ENCODE results near the gene MROH2A. TPM values are rescaled to one million over a fixed set of nuclear protein-coding genes. Genes with fewer than 3 reads are reported as not detected.

MROH2A gene
- total and polyA plus RNA-seq, 7 experiments from 2014 or later = not detected

DNA sequence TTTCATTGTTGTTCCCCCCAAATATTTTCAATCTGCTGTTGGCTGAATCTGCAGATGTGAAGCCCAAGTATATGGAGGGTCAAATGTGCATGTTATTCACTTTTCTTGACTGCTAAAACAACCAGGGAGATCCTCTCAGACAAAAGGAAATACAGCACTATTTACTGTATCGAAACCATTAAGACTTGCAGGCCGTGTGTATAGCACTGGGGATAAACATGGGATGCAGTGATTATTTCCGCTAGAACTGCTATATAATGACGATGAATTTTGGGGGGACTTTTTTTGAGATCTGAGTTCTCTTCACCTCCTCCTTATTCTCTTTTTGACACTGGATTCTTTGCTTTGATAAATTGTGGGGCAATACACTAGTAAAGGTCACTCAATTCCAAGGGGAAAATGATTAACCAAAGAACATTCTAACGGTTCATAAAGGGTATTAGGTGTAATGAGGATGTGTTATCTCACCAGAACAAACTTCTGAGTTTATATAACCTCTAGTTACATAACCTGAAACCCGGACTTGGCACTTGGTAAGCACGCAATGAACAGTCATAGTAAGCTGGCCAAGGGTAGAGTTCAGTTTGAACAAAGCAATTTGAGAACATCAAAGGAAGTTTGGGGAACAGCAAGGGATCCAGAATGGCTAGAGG lies 21.6 kb upstream of the MROH2A start:
- no peak overlapping the region for H3K27ac ChIP-seq (ENCODE audit: low read depth, low read length)
- H3K27me3 Mint-ChIP-seq = peaks cover 0 to 12% (median 4%) of the 10 kb centered on the region in 5 donors
- CTCF ChIA-PET = no interaction called here
- H3K4me1 Mint-ChIP-seq = no peaks in the 10 kb centered on the region
- H3K4me1 ChIP-seq (ENCODE audit: control insufficient read depth in 2 of 2, insufficient read depth in 2 of 2, low read length in 2 of 2) = no peaks in the 10 kb centered on the region
- no peaks in the 10 kb centered on the region for H3K27me3 ChIP-seq (ENCODE audit: control insufficient read depth in 2 of 2, insufficient read depth in 2 of 2, low read length in 2 of 2)
- no peak overlapping the region for H3K4me3 ChIP-seq (ENCODE audit: low read length)
- H3K36me3 ChIP-seq (ENCODE audit: control insufficient read depth in 2 of 3, insufficient read depth in 3 of 3, low read length in 3 of 3) = no peaks in the 10 kb centered on the region
- POLR2A ChIA-PET = no interaction called here
- DNase-seq (no peak), ATAC-seq (no peak)
- intact Hi-C loops (cut with micrococcal nuclease) = no loop called here
- no peaks in the 10 kb centered on the region for H3K36me3 Mint-ChIP-seq
- H3K27ac Mint-ChIP-seq = no peak overlapping the region
- no peak overlapping the region for H3K4me3 Mint-ChIP-seq
- H3K9me3 ChIP-seq (ENCODE audit: control insufficient read depth in 2 of 3, low read length in 3 of 3) = no peaks in the 10 kb centered on the region
- peaks cover 1 to 11% (median 4%) of the 10 kb centered on the region in 11 donors for H3K9me3 Mint-ChIP-seq

DNA sequence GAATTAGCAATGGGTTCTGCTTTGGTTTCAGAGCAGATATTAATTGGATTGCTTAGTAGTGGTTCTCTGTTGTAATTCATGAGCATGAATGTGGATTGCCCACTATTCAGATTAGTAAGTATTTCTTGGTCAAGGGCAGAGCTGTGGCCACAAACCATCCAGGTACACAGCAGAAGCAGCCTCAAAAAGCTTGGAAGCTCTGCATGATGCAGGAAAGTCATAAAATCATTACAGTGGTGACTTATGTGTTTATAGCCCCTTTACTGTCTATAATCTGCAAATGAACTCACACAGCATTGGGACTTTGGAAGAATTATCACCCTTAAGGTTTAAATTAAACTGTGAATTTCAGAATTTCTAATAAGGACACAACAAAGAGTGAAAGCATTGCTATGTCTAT lies 20.0 kb upstream of the MROH2A start:
- intact Hi-C loops (cut with micrococcal nuclease) = no loop called here
- CTCF ChIA-PET = no interaction called here
- no peak for ATAC-seq

DNA sequence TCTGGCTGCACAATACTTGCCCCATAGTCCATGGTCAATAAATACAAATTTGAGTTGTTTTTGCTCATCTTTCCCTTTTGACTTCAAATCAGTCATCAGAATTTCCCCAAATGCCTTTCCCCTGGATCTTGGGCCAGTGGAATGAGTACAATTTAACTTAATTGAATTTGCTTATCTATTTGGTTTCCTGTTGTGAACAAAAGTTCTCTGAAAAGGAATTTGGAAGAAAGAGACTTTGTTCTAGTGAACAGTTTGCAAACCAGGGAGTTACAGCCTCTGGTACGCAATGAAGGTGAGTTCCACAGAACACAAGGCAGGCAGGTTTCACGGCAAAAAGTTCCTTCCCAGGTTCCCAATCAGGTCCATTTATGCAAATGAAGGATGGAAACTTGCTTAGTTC lies 19.3 kb upstream of the MROH2A start:
- Mint-ChIP-seq H3K27me3 (peaks cover 3 to 16% (median 7%) of the 10 kb centered on the region in 5 donors), H3K27ac (no peak overlapping the region), H3K4me3 (no peak overlapping the region), H3K9me3 (peaks cover 0 to 3% (median 0%) of the 10 kb centered on the region in 11 donors), H3K36me3 (no peaks in the 10 kb centered on the region), H3K4me1 (no peaks in the 10 kb centered on the region)
- Histone ChIP-seq H3K36me3 (ENCODE audit: control insufficient read depth in 2 of 3, insufficient read depth in 3 of 3, low read length in 3 of 3) (no peaks in the 10 kb centered on the region), H3K4me3 (ENCODE audit: low read length) (no peak overlapping the region), H3K4me1 (ENCODE audit: control insufficient read depth in 2 of 2, insufficient read depth in 2 of 2, low read length in 2 of 2) (no peaks in the 10 kb centered on the region), H3K27me3 (ENCODE audit: control insufficient read depth in 2 of 2, insufficient read depth in 2 of 2, low read length in 2 of 2) (no peaks in the 10 kb centered on the region), H3K9me3 (ENCODE audit: control insufficient read depth in 2 of 3, low read length in 3 of 3) (no peaks in the 10 kb centered on the region), H3K27ac (ENCODE audit: low read depth, low read length) (no peak overlapping the region)
- ChIA-PET CTCF (no interaction called here), POLR2A (no interaction called here)
- intact Hi-C loops (cut with micrococcal nuclease) = no loop called here
- ATAC-seq (no peak), DNase-seq (no peak)

More for the DNA sequence above, 20.0 kb upstream of the MROH2A start:
- Mint-ChIP-seq H3K4me3 (no peak overlapping the region), H3K36me3 (no peaks in the 10 kb centered on the region), H3K27me3 (peaks cover 0 to 9% (median 2%) of the 10 kb centered on the region in 5 donors), H3K4me1 (no peaks in the 10 kb centered on the region), H3K27ac (no peak overlapping the region), H3K9me3 (peaks cover 0 to 3% (median 0%) of the 10 kb centered on the region in 11 donors)
- DNase-seq = no peak
- H3K4me1 ChIP-seq (ENCODE audit: control insufficient read depth in 2 of 2, insufficient read depth in 2 of 2, low read length in 2 of 2) = no peaks in the 10 kb centered on the region
- POLR2A ChIA-PET = no interaction called here
- no peaks in the 10 kb centered on the region for H3K36me3 ChIP-seq (ENCODE audit: control insufficient read depth in 2 of 3, insufficient read depth in 3 of 3, low read length in 3 of 3)
- H3K27me3 ChIP-seq (ENCODE audit: control insufficient read depth in 2 of 2, insufficient read depth in 2 of 2, low read length in 2 of 2) = no peaks in the 10 kb centered on the region
- no peak overlapping the region for H3K4me3 ChIP-seq (ENCODE audit: low read length)
- H3K27ac ChIP-seq (ENCODE audit: low read depth, low read length) = no peak overlapping the region
- H3K9me3 ChIP-seq (ENCODE audit: control insufficient read depth in 2 of 3, low read length in 3 of 3) = no peaks in the 10 kb centered on the region

DNA sequence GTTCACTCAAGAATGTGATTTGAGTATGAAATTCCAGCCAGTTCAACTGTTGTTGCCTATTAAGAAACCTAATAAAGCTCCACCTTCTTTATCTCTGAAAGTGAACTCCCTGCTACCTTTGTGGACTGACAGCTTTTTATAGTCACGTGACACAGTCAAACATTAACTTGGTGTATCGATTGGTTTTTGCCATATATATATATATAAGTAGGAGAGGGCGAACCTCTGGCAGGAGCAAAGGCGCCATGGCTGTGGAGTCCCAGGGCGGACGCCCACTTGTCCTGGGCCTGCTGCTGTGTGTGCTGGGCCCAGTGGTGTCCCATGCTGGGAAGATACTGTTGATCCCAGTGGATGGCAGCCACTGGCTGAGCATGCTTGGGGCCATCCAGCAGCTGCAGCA lies 18.1 kb upstream of the MROH2A start, which contains the start of gene UGT1A1:
Gene UGT1A1 (plus strand): TSS at position 228 of the 400 bp plus-strand sequence. CDS start 18 bp downstream, at position 246.
- H3K27ac Mint-ChIP-seq = no peak within 1 kb of the TSS
- intact Hi-C loops (cut with micrococcal nuclease) = no loop called here
- ChIA-PET POLR2A (no interaction called here), CTCF (no interaction called here)
- Histone ChIP-seq H3K36me3 (ENCODE audit: control insufficient read depth in 2 of 3, insufficient read depth in 3 of 3, low read length in 3 of 3) (no peaks in the 10 kb centered on the region), H3K27ac (ENCODE audit: low read depth, low read length) (no peak within 1 kb of the TSS), H3K4me3 (ENCODE audit: low read length) (no peak within 1 kb of the TSS), H3K27me3 (ENCODE audit: control insufficient read depth in 2 of 2, insufficient read depth in 2 of 2, low read length in 2 of 2) (no peaks in the 10 kb centered on the region), H3K4me1 (ENCODE audit: control insufficient read depth in 2 of 2, insufficient read depth in 2 of 2, low read length in 2 of 2) (no peaks in the 10 kb centered on the region), H3K9me3 (ENCODE audit: control insufficient read depth in 2 of 3, low read length in 3 of 3) (no peaks in the 10 kb centered on the region)
- no peaks in the 10 kb centered on the region for H3K4me1 Mint-ChIP-seq
- H3K27me3 Mint-ChIP-seq = peaks cover 9 to 20% (median 11%) of the 10 kb centered on the region in 5 donors
- no peaks in the 10 kb centered on the region for H3K36me3 Mint-ChIP-seq
- peaks cover 0 to 2% (median 0%) of the 10 kb centered on the region in 11 donors for H3K9me3 Mint-ChIP-seq
- DNase-seq (no peak), ATAC-seq (no peak)
- H3K4me3 Mint-ChIP-seq = no peak within 1 kb of the TSS

DNA sequence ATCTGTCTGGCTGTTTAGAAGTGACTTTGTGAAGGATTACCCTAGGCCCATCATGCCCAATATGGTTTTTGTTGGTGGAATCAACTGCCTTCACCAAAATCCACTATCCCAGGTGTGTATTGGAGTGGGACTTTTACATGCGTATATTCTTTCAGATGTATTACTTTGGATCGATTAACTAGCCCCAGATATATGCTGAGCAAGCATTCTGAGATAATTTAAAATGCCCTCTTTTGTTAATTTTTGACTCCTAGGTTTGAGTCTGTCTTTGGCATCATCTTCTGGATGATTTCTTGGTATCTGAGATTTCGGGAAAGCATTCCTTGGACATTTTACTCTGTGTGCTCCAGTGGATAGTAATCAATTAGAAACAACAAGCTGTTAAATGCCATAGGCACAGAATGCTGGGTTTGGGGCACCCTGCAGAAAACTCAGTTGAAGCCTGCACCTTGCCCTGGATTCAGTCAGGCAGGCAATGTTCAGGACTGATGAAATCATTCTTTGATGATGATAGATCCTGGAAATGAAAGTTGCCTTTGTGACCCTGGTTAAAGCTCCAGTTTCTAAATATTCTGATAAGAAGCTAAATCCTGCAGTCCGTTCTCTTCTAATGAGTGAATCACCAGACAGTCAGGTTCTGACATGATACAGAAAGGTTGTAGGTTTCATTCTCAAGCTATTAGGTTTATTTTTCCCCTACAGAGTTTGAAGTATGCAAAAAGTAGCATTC lies 16.9 kb upstream of the MROH2A start:
- no peaks in the 10 kb centered on the region for H3K4me1 Mint-ChIP-seq
- no peak overlapping the region for H3K27ac ChIP-seq (ENCODE audit: low read depth, low read length)
- no peaks in the 10 kb centered on the region for H3K4me1 ChIP-seq (ENCODE audit: control insufficient read depth in 2 of 2, insufficient read depth in 2 of 2, low read length in 2 of 2)
- no peaks in the 10 kb centered on the region for H3K27me3 ChIP-seq (ENCODE audit: control insufficient read depth in 2 of 2, insufficient read depth in 2 of 2, low read length in 2 of 2)
- no peak for ATAC-seq
- ChIA-PET CTCF (interaction anchor here (0.7 kb wide), 1 partner anchor 15 kb away, joined by 4 read pairs; no protein-coding TSS in a partner anchor), POLR2A (no interaction called here)
- no peaks in the 10 kb centered on the region for H3K9me3 ChIP-seq (ENCODE audit: control insufficient read depth in 2 of 3, low read length in 3 of 3)
- H3K9me3 Mint-ChIP-seq = peaks cover 0 to 3% (median 0%) of the 10 kb centered on the region in 11 donors
- intact Hi-C loops (cut with micrococcal nuclease) = no loop called here
- DNase-seq = no peak
- no peak overlapping the region for H3K4me3 Mint-ChIP-seq
- H3K36me3 ChIP-seq (ENCODE audit: control insufficient read depth in 2 of 3, insufficient read depth in 3 of 3, low read length in 3 of 3) = no peaks in the 10 kb centered on the region
- H3K27me3 Mint-ChIP-seq = peaks cover 9 to 20% (median 16%) of the 10 kb centered on the region in 5 donors
- H3K36me3 Mint-ChIP-seq = no peaks in the 10 kb centered on the region
- H3K4me3 ChIP-seq (ENCODE audit: low read length) = no peak overlapping the region
- no peak overlapping the region for H3K27ac Mint-ChIP-seq

DNA sequence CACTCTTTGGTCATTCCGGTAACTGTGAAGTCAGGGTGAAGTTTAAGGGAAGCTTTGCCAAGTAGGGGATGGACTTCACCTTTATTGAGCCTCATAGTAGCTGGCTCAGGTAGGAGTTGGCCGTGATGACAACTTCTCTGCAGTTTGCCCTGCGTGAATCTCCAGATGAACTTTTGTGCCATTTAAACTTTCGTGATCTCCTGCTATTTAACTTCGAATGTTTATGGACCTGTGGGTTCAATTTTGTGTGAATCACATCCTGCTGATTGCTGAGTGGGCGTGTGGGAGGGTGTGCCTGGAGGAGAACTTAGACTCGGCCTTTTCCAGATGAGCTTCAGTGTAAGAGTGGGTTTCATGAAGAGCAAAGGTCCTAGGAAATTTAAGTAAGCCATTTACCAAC lies 13.9 kb upstream of the MROH2A start:
- Histone ChIP-seq H3K9me3 (ENCODE audit: control insufficient read depth in 2 of 3, low read length in 3 of 3) (no peaks in the 10 kb centered on the region), H3K4me3 (ENCODE audit: low read length) (no peak overlapping the region), H3K27ac (ENCODE audit: low read depth, low read length) (no peak overlapping the region), H3K4me1 (ENCODE audit: control insufficient read depth in 2 of 2, insufficient read depth in 2 of 2, low read length in 2 of 2) (no peaks in the 10 kb centered on the region), H3K27me3 (ENCODE audit: control insufficient read depth in 2 of 2, insufficient read depth in 2 of 2, low read length in 2 of 2) (no peaks in the 10 kb centered on the region), H3K36me3 (ENCODE audit: control insufficient read depth in 2 of 3, insufficient read depth in 3 of 3, low read length in 3 of 3) (no peaks in the 10 kb centered on the region)
- ChIA-PET POLR2A (no interaction called here), CTCF (no interaction called here)
- Mint-ChIP-seq H3K4me3 (no peak overlapping the region), H3K27ac (no peak overlapping the region), H3K36me3 (no peaks in the 10 kb centered on the region), H3K4me1 (no peaks in the 10 kb centered on the region), H3K27me3 (peaks cover 12 to 32% (median 25%) of the 10 kb centered on the region in 5 donors), H3K9me3 (peaks cover 0 to 3% (median 0%) of the 10 kb centered on the region in 11 donors)
- intact Hi-C loops (cut with micrococcal nuclease) = no loop called here
- DNase-seq = no peak
- ATAC-seq = no peak

DNA sequence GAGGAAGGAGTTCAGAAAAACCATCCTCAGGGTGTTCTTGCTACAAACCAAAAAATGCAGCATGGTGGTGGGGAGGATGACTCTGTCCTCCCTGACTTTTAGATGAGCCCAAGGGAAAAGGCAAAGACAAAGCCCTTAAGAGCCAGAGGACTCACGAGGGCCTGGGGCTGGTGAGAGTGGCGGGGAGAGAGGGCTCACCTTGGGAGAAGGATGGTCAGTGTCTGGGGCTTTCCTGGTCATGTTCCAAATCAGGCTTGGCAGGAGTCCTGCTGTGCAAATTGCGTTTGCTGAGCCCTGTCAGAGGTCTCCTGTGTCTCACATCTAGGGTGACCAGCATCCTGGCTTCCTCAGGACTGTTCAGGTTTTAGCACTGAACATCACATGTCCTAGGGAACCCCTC lies 13.4 kb upstream of the MROH2A start:
- Mint-ChIP-seq H3K27ac (no peak overlapping the region), H3K27me3 (peaks cover 12 to 35% (median 28%) of the 10 kb centered on the region in 5 donors), H3K36me3 (no peaks in the 10 kb centered on the region), H3K9me3 (peaks cover 0 to 3% (median 0%) of the 10 kb centered on the region in 11 donors), H3K4me3 (no peak overlapping the region), H3K4me1 (no peaks in the 10 kb centered on the region)
- ChIA-PET CTCF (no interaction called here), POLR2A (no interaction called here)
- DNase-seq = no peak
- Histone ChIP-seq H3K9me3 (ENCODE audit: control insufficient read depth in 2 of 3, low read length in 3 of 3) (no peaks in the 10 kb centered on the region), H3K4me3 (ENCODE audit: low read length) (no peak overlapping the region), H3K27me3 (ENCODE audit: control insufficient read depth in 2 of 2, insufficient read depth in 2 of 2, low read length in 2 of 2) (no peaks in the 10 kb centered on the region), H3K36me3 (ENCODE audit: control insufficient read depth in 2 of 3, insufficient read depth in 3 of 3, low read length in 3 of 3) (no peaks in the 10 kb centered on the region), H3K27ac (ENCODE audit: low read depth, low read length) (no peak overlapping the region), H3K4me1 (ENCODE audit: control insufficient read depth in 2 of 2, insufficient read depth in 2 of 2, low read length in 2 of 2) (no peaks in the 10 kb centered on the region)
- no peak for ATAC-seq
- intact Hi-C loops (cut with micrococcal nuclease) = no loop called here
